GM21786 (cell line): ENCODE measurements around the gene TMEM242.
"Not testable (repeated sequence)": the region's sequence is repeated elsewhere in the genome, so short reads cannot be mapped to it uniquely, and the experiment has no call there.

ENCODE experiments used
- ATAC-seq: cut with Tn5 transposase; IDR thresholded peaks from one replicate; pipeline ENCODE4 v1.9.1; 2021; ENCODE audit not compliant: unreplicated experiment

Gene TMEM242

GRCh38 chr6:157325069-157325805 lies 1.9 kb upstream of the TMEM242 start:
- ATAC-seq: no peak

GRCh38 chr6:157323966-157324300 lies 614 bp upstream of the TMEM242 start:
- peak; percentile 27 for ATAC-seq

GRCh38 chr6:157322792-157323254 lies 496 bp downstream of the TMEM242 start:
- ATAC-seq: no peak

DNA sequence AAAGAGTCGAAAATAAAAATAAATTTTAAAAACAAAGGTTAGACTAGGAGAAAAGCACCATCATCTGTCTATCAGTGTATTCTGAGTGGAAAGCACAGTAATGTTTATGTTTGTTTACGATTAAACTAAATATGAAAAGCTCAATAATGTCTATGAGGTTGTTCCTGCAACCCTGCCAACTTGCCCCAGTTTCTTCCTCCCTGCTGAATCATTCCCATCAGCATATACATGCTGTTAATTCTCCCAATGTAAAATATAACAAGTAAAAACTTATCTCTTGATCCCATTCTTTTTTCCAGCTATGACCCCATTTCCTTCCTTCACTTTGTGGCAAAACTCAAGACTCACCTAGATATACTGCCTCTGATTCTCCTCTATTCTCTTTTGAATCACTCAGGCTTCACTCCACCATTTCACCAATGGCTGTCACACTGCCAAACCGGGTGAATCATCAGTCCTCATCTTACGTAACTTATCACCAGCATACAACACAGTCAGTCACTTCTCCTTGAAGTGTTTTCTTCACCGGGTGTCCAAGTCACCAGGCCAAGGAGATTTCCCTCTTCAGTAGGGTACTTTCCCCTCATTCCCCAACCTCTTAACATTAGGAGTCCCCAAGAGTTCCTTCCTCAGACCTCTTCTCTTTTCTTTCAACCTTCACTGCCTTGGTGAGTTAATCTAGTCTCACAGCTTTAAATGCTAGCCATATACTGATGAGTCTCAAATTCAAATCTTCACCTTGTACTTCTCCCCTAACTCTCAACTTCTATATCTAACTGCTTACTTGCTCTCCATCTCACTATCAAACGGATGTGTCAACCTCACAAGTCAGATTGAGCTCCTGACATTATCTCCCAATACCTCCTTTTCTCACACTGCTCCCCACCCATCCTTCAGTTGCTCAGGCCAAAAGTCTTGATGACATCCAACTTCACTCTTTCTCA lies 6.2 kb downstream of the TMEM242 start:
- no peak for ATAC-seq

- peak; percentile 89 for ATAC-seq
These were observed 8.5 kb downstream of the TMEM242 start for GRCh38 chr6:157314705-157315321.

DNA sequence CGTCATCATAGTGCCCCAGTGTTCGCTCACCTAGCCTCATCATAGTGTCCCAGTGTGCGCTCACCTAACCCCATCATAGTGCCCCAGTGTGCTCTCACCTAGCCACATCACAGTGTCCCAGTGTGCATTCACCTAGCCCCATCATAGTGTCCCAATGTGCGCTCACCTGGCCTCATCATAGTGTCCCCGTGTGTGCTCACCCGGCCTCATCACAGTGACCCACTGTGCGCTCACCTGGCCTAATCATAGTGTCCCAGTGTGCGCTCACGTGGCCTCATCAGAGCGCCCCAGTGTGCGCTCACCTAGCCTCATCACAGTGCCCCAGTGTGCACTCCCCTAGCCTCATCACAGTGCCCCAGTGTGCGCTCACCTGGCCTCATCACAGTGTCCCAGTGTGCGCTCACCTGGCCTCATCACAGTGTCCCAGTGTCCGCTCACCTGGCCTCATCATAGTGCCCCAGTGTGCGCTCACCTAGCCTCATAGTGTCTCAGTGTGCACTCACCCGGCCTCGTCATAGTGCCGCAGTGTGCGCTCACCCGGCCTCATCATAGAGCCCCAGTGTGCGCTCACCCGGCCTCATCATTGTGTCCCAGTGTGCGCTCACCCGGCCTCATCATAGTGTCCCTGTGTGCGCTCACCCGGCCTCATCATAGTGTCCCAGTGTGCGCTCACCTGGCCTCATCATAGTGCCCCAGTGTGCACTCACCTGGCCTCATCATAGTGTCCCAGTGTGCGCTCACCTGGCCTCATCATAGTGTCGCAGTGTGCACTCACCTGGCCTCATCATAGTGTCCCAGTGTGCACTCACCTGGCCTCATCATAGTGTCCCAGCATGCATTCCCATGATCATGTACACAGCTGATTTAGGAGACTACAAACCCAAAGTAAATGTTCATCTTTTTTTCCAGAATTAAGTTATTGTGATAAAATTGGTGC lies 9.5 kb downstream of the TMEM242 start:
- no peak for ATAC-seq

DNA sequence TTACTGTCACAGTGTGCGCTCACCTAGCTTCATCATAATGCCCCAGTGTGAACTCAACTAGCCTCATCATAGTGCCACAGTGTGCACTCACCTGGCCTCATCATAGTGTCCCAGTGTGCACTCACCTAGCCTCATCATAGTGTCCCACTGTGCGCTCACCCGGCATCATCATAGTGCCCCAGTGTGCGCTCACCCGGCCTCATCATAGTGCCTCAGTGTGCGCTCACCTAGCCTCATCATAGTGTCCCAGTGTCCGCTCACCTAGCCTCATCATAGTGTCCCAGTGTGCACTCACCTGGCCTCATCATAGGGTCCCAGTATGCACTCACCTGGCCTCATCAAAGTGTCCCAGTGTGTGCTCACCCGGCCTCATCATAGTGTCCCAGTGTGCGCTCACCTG lies 10.6 kb downstream of the TMEM242 start:
- ATAC-seq: no peak

DNA sequence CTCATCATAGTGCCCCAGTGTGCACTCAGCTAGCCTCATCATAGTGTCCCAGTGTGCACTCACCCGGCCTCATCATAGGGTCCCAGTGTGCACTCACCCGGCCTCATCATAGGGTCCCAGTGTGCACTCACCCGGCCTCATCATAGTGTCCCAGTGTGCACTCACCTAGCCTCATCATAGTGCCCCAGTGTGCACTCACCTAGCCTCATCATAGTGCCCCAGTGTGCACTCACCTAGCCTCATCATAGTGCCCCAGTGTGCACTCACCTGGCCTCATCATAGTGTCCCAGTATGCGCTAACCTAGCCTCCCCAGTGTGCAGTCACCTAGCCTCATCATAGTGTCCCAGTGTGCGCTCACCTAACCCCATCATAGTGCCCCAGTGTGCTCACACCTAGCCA lies 12.6 kb downstream of the TMEM242 start:
- not testable (repeated sequence) for ATAC-seq

GRCh38 chr6:157307661-157308060 lies 15.7 kb downstream of the TMEM242 start:
- no peak for ATAC-seq

DNA sequence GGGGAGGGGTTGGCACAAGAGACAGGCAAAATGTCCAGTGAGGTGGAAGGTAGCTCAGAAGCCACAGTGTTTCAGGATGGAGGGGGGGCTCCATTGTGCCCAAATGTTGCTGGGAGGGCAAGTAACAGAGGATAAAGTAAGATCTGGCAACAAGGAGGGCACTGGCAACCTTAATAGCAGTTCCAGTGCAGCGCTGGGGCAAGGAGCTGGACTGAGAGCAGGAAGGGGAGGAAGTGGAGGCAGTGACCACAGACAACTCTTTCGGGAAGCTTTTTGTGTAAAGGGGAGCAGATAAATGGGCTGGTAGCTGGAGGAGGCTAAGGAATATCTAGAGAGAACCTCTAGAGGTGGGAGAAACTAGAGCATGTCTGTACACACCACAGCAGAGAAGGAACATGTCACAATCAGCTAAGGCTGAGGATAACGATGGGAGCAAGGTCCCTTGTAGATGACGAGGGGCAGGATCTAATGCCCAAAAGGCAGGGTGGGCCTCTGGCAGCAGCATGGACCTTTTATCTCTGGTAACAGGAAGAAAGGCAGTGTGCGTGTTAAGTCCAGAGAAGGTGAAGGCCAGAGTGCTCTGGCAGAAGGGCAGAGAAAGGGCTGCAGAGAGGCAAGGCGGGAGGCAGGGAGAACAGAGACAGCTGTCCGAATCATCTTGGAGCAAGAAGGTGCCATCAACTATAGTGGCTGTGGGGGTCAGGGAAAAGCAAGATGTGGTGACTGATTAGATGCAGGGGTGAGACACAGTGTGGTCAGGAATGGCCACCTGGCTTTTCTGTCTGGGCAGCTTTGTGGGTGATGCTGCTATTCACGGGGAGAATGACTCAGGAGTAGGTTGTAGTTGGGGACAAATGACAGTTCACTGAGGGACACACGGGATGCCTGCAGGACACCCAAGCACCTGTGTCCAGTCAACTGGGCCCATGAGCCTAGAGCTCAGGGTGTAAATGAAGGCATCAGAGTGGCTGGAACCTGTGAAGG lies 17.4 kb downstream of the TMEM242 start:
- no peak for ATAC-seq

DNA sequence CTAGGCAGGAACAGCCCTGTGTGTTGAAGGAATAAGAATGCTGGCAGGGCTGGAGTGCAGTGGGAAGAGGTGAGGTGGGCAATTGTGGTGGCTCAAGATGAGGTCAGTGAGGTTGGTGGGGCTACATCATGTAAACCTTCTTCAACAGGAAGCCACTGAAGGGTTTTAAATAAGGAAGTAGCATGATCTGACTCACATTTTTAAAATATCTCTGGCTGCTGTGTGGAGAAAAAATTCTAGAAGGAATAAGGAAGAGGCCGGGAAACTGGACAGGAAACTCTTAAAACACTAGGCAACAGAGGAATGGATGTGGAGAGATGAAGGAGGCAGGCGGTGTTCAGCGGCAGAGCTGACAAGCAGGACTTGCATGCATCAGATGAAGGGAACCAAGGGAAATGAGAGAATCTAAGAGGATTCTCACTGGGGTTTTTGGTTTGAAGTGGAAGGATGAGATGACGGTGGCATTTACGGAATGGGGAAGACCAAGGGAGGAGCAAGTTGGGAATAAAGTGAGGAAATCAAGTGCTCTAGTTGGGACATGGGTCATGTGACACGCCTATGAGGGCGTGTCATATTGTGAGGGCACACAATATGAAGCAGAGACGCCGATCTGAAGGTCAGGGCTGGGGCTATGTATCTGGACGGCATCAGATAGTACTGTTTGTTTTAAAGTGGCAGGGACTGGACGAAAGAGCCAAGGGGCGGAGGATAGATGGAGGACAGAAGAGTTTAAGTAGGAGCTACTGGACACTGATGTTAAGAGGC lies 18.2 kb downstream of the TMEM242 start:
- no peak for ATAC-seq

DNA sequence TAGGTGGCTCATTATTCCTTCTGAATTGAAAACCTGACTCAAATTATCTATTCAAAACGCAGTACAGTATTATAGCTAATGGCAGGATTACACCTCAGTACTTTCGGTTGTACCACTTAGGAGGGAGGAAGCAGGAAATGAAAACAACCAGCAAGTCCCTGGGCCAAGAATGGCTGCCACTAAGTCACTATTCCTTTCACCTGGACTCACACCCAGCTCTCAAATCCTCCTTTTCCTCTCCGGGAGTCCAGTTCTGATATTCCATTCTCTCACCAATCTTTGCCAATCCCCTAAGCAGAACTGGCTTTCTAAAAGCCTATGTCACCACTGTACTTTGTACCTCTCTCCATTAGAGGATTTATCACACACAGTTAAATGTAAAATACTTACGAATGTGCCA lies 20.6 kb downstream of the TMEM242 start:
- ATAC-seq: no peak

DNA sequence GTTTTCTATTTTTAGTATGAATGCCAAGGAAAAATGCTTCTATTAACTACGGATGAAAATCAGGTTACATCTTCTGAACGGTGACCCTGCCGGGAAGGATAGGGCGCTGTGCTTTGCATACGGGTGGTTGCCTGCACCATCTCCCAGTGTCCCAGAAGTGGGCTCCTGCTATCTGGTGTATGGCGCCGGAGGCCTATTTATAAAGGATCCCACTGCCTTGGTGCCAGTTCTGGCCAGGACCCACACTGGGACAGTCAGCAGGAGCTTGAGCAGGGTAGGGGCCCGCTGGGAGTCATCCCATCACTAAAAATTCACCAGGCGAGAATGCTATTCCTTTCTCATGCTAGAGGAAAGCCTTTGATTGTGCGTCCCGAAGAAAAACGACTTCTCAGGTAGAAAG lies 22.9 kb downstream of the TMEM242 start:
- no peak for ATAC-seq

- no peak for ATAC-seq
These were observed 23.3 kb downstream of the TMEM242 start for GRCh38 chr6:157300006-157300405.

DNA sequence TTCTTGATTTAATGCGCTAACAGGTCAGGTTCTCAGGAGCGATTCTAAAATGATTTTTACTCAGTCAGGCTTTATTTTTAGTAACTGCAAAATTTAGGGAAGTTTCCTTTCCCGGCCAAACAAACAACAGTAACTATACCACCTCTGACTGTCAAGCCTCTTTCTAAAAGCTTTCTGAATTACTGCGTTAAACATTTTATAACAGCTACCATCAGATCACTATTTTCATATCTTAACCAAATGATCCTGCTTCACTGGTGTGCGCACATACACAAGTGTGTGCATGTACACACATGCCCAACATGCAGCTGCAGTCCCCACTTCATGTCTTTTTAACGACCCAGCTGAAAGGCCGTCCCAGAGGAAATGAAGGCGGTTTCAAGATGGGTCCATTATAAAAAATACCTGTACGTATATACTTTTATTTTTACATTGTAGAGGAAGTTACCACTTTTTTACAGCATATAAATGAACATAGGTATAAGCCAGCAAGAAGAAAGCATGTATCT lies 25.0 kb downstream of the TMEM242 start:
- ATAC-seq: no peak

- no peak for ATAC-seq
These were observed 28.7 kb downstream of the TMEM242 start for GRCh38 chr6:157294654-157295053.

GRCh38 chr6:157293780-157294179 lies 29.5 kb downstream of the TMEM242 start:
- no peak for ATAC-seq

- ATAC-seq: no peak
These were observed 31.1 kb downstream of the TMEM242 start for GRCh38 chr6:157292202-157292601.
